Activated T-cell treated with anti-CD3 and anti-CD28 coated beads for 24 hours (primary cell): ENCODE data around the gene THBS1.

ENCODE experiments used
- DNase-seq: peaks from one replicate; pipeline ENCODE4 v3.0.0-alpha.2; 2020; ENCODE audit warnings: low read depth

THBS1 gene

GRCh38 chr15:39580485-39581241, at the start of gene THBS1:
THBS1 (plus strand) TSS chr15:39581079; CDS start chr15:39581858, 779 bp downstream.
- peak; percentile 23 for DNase-seq

GRCh38 chr15:39534996-39535395, 45.9 kb upstream of the THBS1 start:
- no peak for DNase-seq

- DNase-seq, result no peak
These were observed 45.4 kb upstream of the THBS1 start for GRCh38 chr15:39535466-39535865.

- DNase-seq, result no peak
These were observed 41.9 kb upstream of the THBS1 start for GRCh38 chr15:39538936-39539335.

GRCh38 chr15:39539466-39539865, 41.4 kb upstream of the THBS1 start:
- no peak for DNase-seq

- DNase-seq, result no peak
These were observed 40.8 kb upstream of the THBS1 start for GRCh38 chr15:39539973-39540558.

- DNase-seq, result no peak
These were observed 38.4 kb upstream of the THBS1 start for GRCh38 chr15:39542385-39543065.

- DNase-seq, result no peak
These were observed 37.2 kb upstream of the THBS1 start for GRCh38 chr15:39543651-39544050.

- no peak for DNase-seq
These were observed 34.0 kb upstream of the THBS1 start for GRCh38 chr15:39546842-39547241.

- DNase-seq, result no peak
These were observed 32.3 kb upstream of the THBS1 start for GRCh38 chr15:39548561-39548960.

- DNase-seq, result no peak
These were observed 31.0 kb upstream of the THBS1 start for GRCh38 chr15:39549912-39550311.

- DNase-seq, result no peak
These were observed 29.4 kb upstream of the THBS1 start for GRCh38 chr15:39551476-39551875.

GRCh38 chr15:39552556-39552955, 28.3 kb upstream of the THBS1 start:
- DNase-seq, result no peak

GRCh38 chr15:39553947-39554693, 26.8 kb upstream of the THBS1 start:
- no peak for DNase-seq

- no peak for DNase-seq
These were observed 26.0 kb upstream of the THBS1 start for GRCh38 chr15:39554746-39555387.

- no peak for DNase-seq
These were observed 25.0 kb upstream of the THBS1 start for GRCh38 chr15:39555885-39556284.

GRCh38 chr15:39556461-39556860, 24.4 kb upstream of the THBS1 start:
- no peak for DNase-seq

- DNase-seq, result no peak
These were observed 22.5 kb upstream of the THBS1 start for GRCh38 chr15:39558421-39558820.

GRCh38 chr15:39564972-39565665, 15.8 kb upstream of the THBS1 start:
- no peak for DNase-seq

- no peak for DNase-seq
These were observed 15.0 kb upstream of the THBS1 start for GRCh38 chr15:39565851-39566250.

- no peak for DNase-seq
These were observed 7.6 kb upstream of the THBS1 start for GRCh38 chr15:39573287-39573686.
